HG03442 (cell line): ENCODE data around the gene SNRPD1.
A peak's percentile ranks its signal among the peaks of the same experiment; 100 is the strongest.
"Not testable (repeated sequence)": the region's sequence is repeated elsewhere in the genome, so short reads cannot be mapped to it uniquely, and the experiment has no call there.

Source experiments
- ATAC-seq: cut with Tn5 transposase; IDR thresholded peaks from one replicate; pipeline ENCODE4 v1.9.1; 2021; ENCODE audit warnings: mild to moderate bottlenecking, moderate library complexity; ENCODE audit not compliant: unreplicated experiment

Gene SNRPD1

DNA sequence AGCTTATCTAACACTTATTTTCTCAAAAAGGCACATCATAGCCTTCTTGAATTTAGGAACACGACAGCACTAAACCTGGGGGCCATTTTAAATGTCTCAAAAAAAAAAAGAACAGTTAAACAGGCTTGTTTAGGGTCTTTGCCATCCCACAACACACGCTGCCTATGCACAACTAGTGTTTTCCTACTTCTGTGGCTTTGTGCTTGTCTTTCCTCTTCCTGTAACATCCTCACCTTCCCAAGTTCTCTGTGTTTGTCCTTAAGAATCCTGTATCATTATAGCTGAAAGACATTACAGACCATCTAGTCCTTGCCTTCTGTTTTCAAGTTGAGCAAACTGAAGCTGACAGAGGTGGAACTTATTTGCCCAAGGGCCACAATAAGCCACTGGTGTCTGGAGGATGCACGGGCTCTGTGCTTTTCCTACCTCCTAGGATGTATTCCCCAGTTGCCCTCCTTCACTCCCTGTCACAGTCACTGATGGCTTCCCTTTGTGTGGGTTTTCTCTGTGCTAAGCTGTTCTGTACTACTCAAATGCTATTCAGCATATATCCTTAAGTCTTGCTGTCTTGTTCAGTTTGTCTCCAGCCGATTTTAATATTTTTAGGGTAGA, 22.6 kb downstream of the SNRPD1 start:
- ATAC-seq: no peak

DNA sequence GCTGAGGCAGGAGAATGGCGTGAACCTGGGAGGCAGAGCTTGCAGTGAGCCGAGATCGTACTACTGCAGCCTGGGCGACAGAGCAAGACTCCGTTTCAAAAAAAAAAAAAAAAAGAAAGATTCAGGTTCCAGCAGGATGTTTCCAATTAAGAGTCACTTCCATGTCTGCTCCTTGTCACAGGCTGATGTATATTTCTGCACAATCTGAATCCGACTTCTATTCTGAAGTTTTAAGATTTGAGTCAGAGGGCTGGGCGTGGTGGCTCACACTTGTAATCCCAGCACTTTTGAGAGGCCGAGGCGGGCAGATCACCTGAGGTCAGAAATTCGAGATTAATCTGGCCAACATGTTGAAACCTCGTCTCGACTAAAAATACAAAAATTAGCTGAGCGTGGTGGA, 24.7 kb downstream of the SNRPD1 start:
- ATAC-seq: no peak

- no peak for ATAC-seq
These were observed 26.7 kb downstream of the SNRPD1 start for GRCh38 chr18:21638822-21639221.

- not testable (repeated sequence) for ATAC-seq
These were observed 28.3 kb downstream of the SNRPD1 start for GRCh38 chr18:21640375-21640774.

DNA sequence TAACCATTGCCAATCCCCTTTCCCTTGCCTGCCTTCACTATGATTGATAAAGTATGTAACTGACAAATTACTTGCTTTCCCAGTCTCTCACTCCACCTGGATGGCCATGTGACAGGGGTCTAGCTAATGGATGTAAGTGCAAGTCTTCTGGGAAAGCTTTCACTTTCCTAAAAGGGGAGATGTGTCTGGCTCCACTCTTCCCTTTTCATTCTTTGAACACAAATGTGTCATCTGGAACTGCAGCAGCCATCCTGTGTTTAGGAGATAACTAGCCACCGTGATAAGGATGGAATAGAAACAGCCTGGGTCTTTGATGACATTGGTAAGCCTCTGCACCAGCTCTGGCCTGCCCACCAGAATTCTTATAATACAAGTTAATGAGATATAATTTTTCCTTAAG, 38.2 kb downstream of the SNRPD1 start:
- ATAC-seq: no peak

GRCh38 chr18:21652073-21652472, 40.0 kb downstream of the SNRPD1 start:
- ATAC-seq: no peak

GRCh38 chr18:21653361-21653760, 41.2 kb downstream of the SNRPD1 start:
- no peak for ATAC-seq

- ATAC-seq: no peak
These were observed 44.3 kb downstream of the SNRPD1 start for GRCh38 chr18:21656402-21656801.

GRCh38 chr18:21660078-21660477, 48.0 kb downstream of the SNRPD1 start:
- peak; percentile 50 for ATAC-seq

- no peak for ATAC-seq
These were observed 50.5 kb downstream of the SNRPD1 start for GRCh38 chr18:21662581-21662980.

- no peak for ATAC-seq
These were observed 51.5 kb downstream of the SNRPD1 start for GRCh38 chr18:21663578-21663977.

DNA sequence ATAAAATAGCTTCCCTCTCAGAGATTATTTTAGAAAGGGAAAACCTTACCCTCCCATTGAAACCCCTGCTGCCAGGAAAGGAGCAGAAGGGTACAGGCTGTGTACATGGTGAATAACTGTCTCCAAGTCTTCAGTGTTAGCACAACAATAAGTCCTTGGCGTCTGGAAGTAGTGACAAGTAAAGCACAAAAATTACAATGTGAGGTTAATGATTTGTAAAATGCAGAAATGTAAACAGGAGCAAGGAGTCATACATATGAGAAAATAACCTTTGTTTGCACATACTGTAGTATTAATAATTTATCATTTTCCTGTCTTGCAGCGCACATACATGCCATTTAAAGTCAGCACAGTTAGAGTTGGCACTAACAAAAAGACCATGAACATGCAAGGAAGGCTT, 52.0 kb downstream of the SNRPD1 start:
- no peak for ATAC-seq

- ATAC-seq: no peak
These were observed 57.7 kb downstream of the SNRPD1 start for GRCh38 chr18:21669736-21670285.

- no peak for ATAC-seq
These were observed 60.6 kb downstream of the SNRPD1 start for GRCh38 chr18:21672521-21673267.

- not testable (repeated sequence) for ATAC-seq
These were observed 63.2 kb downstream of the SNRPD1 start for GRCh38 chr18:21675354-21675753.

DNA sequence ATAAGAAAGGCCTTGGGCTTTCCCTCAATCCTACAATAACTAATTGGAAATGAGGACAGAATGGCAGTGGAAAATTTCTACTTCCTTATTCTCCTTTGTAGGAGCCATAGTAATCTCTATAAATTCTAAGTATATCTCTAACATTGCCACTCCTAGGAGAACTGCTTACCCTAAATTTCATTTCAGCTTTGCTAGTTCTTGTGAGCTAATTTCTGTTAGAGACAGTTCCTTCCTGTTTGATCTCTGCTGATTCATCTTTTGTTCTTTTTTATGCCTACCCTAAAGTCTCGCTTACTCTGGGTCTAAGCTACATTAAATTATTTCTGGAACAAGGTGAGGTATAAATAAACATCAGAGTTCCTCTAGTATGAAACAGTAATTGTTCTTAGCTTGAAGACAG, 66.7 kb downstream of the SNRPD1 start:
- no peak for ATAC-seq

- ATAC-seq: no peak
These were observed 68.0 kb downstream of the SNRPD1 start for GRCh38 chr18:21680161-21680560.

- peak; percentile 41 for ATAC-seq
These were observed 70.4 kb downstream of the SNRPD1 start for GRCh38 chr18:21682371-21683051.
